CD14-positive monocyte (primary cell): ENCODE results near the gene DLGAP4. TPM values are rescaled to one million over a fixed set of nuclear protein-coding genes. Genes with fewer than 3 reads are reported as not detected.

Experiments
- DNase-seq, 3 donors: peaks; one replicate each; pipeline ENCODE4 v3.0.0-alpha.2; 2011 to 2022
- H2AFZ ChIP-seq: 2 replicates; pipeline ENCODE4 v1.6.0; 2012; ENCODE audit warnings: mild to moderate bottlenecking, low read depth, low read length, inconsistent platforms; ENCODE audit not compliant: insufficient read depth, poor library complexity, severe bottlenecking
- H3K27ac ChIP-seq, 2 donors: 1 replicate in 1 of 2; 2 replicates in 1 of 2; pipeline ENCODE4 v1.5.1; 2012 to 2013; ENCODE audit warnings: low read length in 2 of 2, control low read depth in 1 of 2, inconsistent platforms in 1 of 2, low read depth in 1 of 2, mild to moderate bottlenecking in 1 of 2
- H3K27me3 ChIP-seq, 2 donors: one replicate each; pipeline versions ENCODE4 v1.6.0 to v1.6.1; 2011 to 2013; ENCODE audit warnings: low read length in 2 of 2; ENCODE audit not compliant: control insufficient read depth in 2 of 2, insufficient read depth in 2 of 2
- H3K36me3 ChIP-seq, 2 donors: replicated peaks in 1 of 2; 1 replicate in 1 of 2; 2 replicates in 1 of 2; pipeline versions ENCODE4 v1.5.1 to v1.6.1; 2012 to 2013; ENCODE audit warnings: low read length in 2 of 2, control low read depth in 1 of 2, inconsistent platforms in 1 of 2, mild to moderate bottlenecking in 1 of 2; ENCODE audit not compliant: insufficient read depth in 2 of 2, control insufficient read depth in 1 of 2
- H3K4me1 ChIP-seq, 2 donors: 1 replicate in 1 of 2; 2 replicates in 1 of 2; pipeline versions ENCODE4 v1.5.1 to v1.6.1; 2012 to 2013; ENCODE audit warnings: low read length in 2 of 2, control low read depth in 1 of 2, inconsistent platforms in 1 of 2, mild to moderate bottlenecking in 1 of 2, moderate library complexity in 1 of 2; ENCODE audit not compliant: insufficient read depth in 2 of 2, control insufficient read depth in 1 of 2
- H3K4me2 ChIP-seq: replicated peaks from 2 replicates; pipeline ENCODE3; 2012; ENCODE audit warnings: low read length, moderate library complexity, mild to moderate bottlenecking; ENCODE audit not compliant: poor library complexity, severe bottlenecking; ENCODE audit errors: extremely low read depth
- H3K4me3 ChIP-seq, 3 experiments: fragments of 200-600 bp in 1 of 3; sonication (generic) in 1 of 3; replicated peaks in 1 of 3; 1 replicate in 2 of 3; 2 replicates in 1 of 3; pipeline ENCODE4 v1.5.1; 2011 to 2013; ENCODE audit warnings: low read length in 3 of 3, mild to moderate bottlenecking in 3 of 3, control low read depth in 2 of 3, low read depth in 2 of 3, inconsistent platforms in 1 of 3, moderate library complexity in 1 of 3
- H3K79me2 ChIP-seq: 2 replicates; pipeline ENCODE4 v1.6.0; 2012; ENCODE audit warnings: mild to moderate bottlenecking, control low read depth, inconsistent platforms, low read length, moderate library complexity; ENCODE audit not compliant: insufficient read depth
- H3K9ac ChIP-seq: 2 replicates; pipeline ENCODE4 v1.6.0; 2017; ENCODE audit warnings: low read length, mild to moderate bottlenecking; ENCODE audit not compliant: insufficient read depth, poor library complexity, severe bottlenecking
- H3K9me3 ChIP-seq, 2 donors: replicated peaks in 1 of 2; 1 replicate in 1 of 2; 2 replicates in 1 of 2; pipeline versions ENCODE4 v1.5.1 to v1.6.1; 2012 to 2013; ENCODE audit warnings: low read length in 2 of 2, control low read depth in 1 of 2; ENCODE audit not compliant: control insufficient read depth in 1 of 2, insufficient read depth in 1 of 2
- H4K20me1 ChIP-seq: 2 replicates; pipeline ENCODE4 v1.6.0; 2012; ENCODE audit warnings: mild to moderate bottlenecking, low read length, control low read depth, moderate library complexity; ENCODE audit not compliant: insufficient read depth
- H3K27ac Mint-ChIP-seq, 7 donors: one replicate each; pipeline ENCODE4 v1.8.0; 2020; ENCODE audit warnings: mild to moderate bottlenecking in 7 of 7, mixed read lengths in 7 of 7, moderate library complexity in 6 of 7, inconsistent platforms in 2 of 7
- H3K27me3 Mint-ChIP-seq, 3 donors: one replicate each; pipeline ENCODE4 v1.8.0; 2021 to 2022; ENCODE audit warnings: low read depth in 3 of 3, mild to moderate bottlenecking in 3 of 3, mixed read lengths in 3 of 3, moderate library complexity in 3 of 3, inconsistent platforms in 1 of 3
- H3K36me3 Mint-ChIP-seq, 2 donors: one replicate each; pipeline ENCODE4 v1.8.0; 2020; ENCODE audit warnings: mixed read lengths in 2 of 2, inconsistent platforms in 1 of 2, mild to moderate bottlenecking in 1 of 2
- H3K4me1 Mint-ChIP-seq: one replicate; pipeline ENCODE4 v1.8.0; 2020; ENCODE audit warnings: mild to moderate bottlenecking, mixed read lengths
- H3K4me3 Mint-ChIP-seq, 2 donors: one replicate each; pipeline ENCODE4 v1.8.0; 2020; ENCODE audit warnings: mild to moderate bottlenecking in 2 of 2, mixed read lengths in 2 of 2, moderate library complexity in 1 of 2
- H3K9me3 Mint-ChIP-seq, 7 donors: one replicate each; pipeline ENCODE4 v1.8.0; 2020 to 2022; ENCODE audit warnings: mixed read lengths in 7 of 7, mild to moderate bottlenecking in 6 of 7, moderate library complexity in 6 of 7, inconsistent platforms in 2 of 7
- CTCF ChIP-seq: fragments of 200-600 bp; IDR thresholded peaks from one replicate; pipeline ENCODE4 v1.8.0; 2022; ENCODE audit warnings: antibody characterized with exemption, mild to moderate bottlenecking
- whole genome bisulfite sequencing: methylation state at CpG from one replicate; pipeline ENCODE4 v1.1.5; 2013; ENCODE audit warnings: missing lambda C conversion rate; ENCODE audit not compliant: insufficient coverage; 5-methylcytosine and 5-hydroxymethylcytosine counted together
- intact Hi-C, 2 donors: fragments of 100-400 bp; cut with micrococcal nuclease; formaldehyde crosslinking; loops; one replicate each; pipeline versions ENCODE4 v1.15.0 to v1.15.1; 2023
- polyA plus RNA-seq, 3 donors: library from polyadenylated mRNA; depleted of rRNA in 1 of 3; unstranded in 2 of 3; stranded (reverse) in 1 of 3; fragments of 300-500 nt in 2 of 3; fragments of >200 nt in 1 of 3; fragmentation: Illumina TruSeq in 2 of 3; gene quantifications; 1 replicate in 2 of 3; 2 replicates in 1 of 3; pipeline ENCODE4 v1.2.3, GENCODE V29; 2012 to 2021

Gene DLGAP4
- polyA plus RNA-seq, 3 donors = 9.9 to 52.7 (median 17.6) TPM

GRCh38 chr20:36355469-36356171 is 49.5 kb downstream of the DLGAP4 start:
- Mint-ChIP-seq H3K27ac (no peak overlapping the region), H3K9me3 (peaks cover 0 to 2% (median 0%) of the 10 kb centered on the region in 7 donors), H3K36me3 (no peaks in the 10 kb centered on the region), H3K4me1 (no peaks in the 10 kb centered on the region), H3K4me3 (no peak overlapping the region), H3K27me3 (peaks cover 3 to 7% (median 6%) of the 10 kb centered on the region in 3 donors)
- Histone ChIP-seq H3K4me1 (no peaks in the 10 kb centered on the region), H3K27ac (no peak overlapping the region), H3K9ac (no peak overlapping the region), H4K20me1 (no peaks in the 10 kb centered on the region), H3K79me2 (no peaks in the 10 kb centered on the region), H3K27me3 (no peaks in the 10 kb centered on the region), H3K4me3 (no peak overlapping the region), H3K4me2 (no peak overlapping the region), H2AFZ (no peak overlapping the region), H3K9me3 (no peaks in the 10 kb centered on the region), H3K36me3 (no peaks in the 10 kb centered on the region)
- no CpG with 5 or more reads among the region's 5 CpGs for WGBS
- no peak for TF ChIP-seq CTCF
- intact Hi-C loops = no loop called here
- no peak for DNase-seq

GRCh38 chr20:36359668-36360406 is 53.7 kb downstream of the DLGAP4 start:
- no peak overlapping the region for H3K27ac Mint-ChIP-seq
- WGBS = 93% methylated on average over 10 of the region's 11 CpGs
- no peak for DNase-seq

More at GRCh38 chr20:36359668-36360406, 53.7 kb downstream of the DLGAP4 start:
- no peak overlapping the region for H3K27ac ChIP-seq
- H2AFZ ChIP-seq = no peak overlapping the region
- no peak overlapping the region for H3K9ac ChIP-seq
- H3K4me3 ChIP-seq = no peak overlapping the region
- H3K4me3 Mint-ChIP-seq = no peak overlapping the region
- intact Hi-C loops = no loop called here
- H3K4me1 Mint-ChIP-seq = no peaks in the 10 kb centered on the region
- H3K4me2 ChIP-seq = no peak overlapping the region
- H3K36me3 Mint-ChIP-seq = no peaks in the 10 kb centered on the region
- H3K36me3 ChIP-seq = no peaks in the 10 kb centered on the region
- peaks cover 0 to 12% (median 3%) of the 10 kb centered on the region in 3 donors for H3K27me3 Mint-ChIP-seq
- TF ChIP-seq CTCF = no peak
- no peaks in the 10 kb centered on the region for H3K27me3 ChIP-seq
- no peaks in the 10 kb centered on the region for H3K4me1 ChIP-seq
- peaks cover 0 to 2% (median 0%) of the 10 kb centered on the region in 7 donors for H3K9me3 Mint-ChIP-seq
- no peaks in the 10 kb centered on the region for H3K79me2 ChIP-seq
- H4K20me1 ChIP-seq = no peaks in the 10 kb centered on the region
- no peaks in the 10 kb centered on the region for H3K9me3 ChIP-seq
